Inflammatory macrophage (primary cell): Measurements from ENCODE around the gene STK24.

Experiments used
- DNase-seq, 2 donors: peaks; one replicate each; pipeline ENCODE4 v3.0.0-alpha.2; 2020 to 2022

The STK24 gene

DNA sequence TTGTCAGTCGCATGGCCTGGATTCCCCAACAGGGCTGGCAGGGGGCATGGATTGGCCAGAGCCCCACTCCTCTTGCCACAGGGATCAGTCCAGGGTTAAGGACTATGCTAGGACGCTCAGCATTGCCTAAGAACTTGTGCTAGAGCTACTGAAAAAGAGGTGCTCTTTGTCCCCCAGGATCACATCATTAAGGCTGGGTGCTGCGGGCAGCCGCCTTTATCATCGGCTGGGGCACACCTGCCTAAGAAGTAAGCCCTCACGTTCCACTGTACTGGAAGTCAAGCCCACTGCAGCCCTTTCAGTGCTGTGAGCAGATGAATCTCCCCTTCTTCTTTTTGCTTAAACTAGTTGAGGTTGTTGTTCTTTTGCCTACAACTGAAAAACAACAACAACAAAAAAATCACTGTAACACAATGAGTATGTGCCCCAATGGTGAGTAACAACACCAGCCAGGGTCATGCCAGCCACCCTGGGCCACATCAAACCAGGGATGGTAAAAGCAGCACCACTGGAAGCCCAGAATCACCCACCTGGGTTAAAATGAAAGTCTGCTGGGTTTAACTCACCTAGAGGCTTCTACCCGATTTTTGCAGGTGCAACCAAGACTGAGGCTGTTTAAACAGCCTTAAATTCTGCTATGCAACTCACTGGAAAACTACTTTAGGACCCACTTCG lies 20.6 kb downstream of the STK24 start:
- no peak for DNase-seq

DNA sequence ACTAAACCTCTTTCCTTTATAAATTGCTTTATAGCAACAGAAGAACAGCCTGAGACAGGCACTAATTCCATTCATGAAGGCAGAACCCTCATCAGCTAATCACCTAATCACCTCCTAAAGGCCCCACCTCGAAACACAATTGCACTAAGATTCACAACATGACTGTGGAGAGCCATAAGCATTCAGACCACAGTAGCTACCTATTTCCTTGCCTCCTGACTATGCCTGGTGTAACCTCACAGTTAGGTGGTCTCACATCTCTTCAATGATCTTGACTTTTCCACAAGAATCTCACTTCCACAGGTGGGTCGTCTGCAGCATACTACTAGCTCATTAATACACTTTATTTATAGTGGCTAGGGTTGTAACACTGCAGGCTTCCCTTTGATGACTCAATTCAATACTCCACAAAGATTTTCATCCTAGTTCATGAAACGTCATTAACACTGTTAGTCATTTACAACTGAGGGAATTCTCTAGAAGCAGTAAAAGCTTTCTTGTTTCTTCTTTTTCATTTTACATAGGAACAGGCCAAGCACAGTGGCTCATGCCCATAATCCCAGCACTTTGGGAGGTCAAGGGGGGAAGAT lies 27.1 kb downstream of the STK24 start:
- no peak for DNase-seq

DNA sequence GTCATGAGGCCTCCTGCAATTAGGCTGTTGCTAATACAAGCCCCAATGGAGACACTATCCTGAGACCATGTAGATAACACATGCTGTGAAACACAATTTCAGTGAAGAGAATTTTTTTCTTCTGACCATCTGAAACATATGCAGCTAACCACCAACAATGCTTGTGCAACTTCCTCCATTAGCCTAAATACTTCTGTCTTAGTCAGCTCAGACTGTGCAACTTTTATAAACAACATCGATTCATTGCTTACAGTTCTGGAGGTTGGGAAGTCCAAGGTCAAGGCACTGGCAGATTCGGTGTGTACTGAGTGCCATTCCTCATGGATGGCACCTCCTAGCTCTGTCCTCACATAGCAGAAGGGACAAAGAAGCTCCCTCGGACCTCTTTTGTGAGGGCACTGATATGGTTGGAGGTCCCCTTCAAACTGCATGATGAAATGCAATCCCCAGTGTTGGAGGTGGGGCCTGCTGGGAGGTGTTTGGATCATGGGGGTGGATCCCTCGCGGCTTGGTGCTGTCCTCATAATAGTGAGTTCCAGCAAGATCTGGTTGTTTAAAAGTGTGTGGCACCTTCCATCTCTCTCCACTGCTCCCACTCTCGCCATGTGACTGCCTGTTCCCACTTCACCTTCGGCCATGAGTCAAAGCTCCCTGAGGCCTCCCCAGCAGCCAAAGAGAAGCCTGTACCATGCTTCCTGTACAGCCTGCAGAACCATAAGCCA lies 27.7 kb downstream of the STK24 start:
- peak; percentile 76 to 83 for DNase-seq

DNA sequence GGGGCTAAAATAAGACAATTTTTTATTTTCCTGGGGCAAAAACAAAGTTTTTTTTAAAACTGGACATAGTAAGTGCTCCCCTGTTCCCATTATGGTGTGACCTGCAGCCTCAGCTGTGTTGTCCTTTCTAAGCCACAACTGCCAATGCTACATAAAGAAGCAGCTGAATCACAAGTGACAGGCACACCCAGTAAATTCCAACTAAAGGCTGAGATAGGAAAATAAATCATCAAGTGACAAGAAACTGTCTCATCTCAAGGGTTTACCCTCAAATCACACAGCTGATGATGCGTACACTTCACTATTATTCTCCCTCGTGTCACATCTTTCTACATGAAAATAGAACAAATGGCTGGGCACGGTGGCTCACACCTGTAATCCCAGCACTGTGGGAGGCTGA lies 28.7 kb downstream of the STK24 start:
- DNase-seq: no peak

DNA sequence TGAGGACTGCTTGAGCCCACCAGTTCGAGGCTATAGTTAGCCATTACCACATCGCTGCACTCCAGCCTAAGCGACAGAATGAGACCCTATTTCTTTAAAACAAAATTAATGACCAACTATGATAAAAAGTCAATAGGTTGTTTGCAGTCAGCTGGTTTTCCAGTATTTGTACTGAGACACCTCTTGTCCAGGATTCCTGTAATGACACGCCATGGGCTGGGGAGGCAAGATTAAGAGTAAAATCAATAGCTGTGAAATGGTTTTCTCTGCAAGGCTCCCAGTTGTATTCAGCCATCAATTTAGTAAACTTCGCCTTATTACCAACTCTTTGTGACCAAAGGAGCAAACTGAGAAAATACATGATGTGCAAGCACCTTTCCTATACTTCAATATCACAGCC lies 29.5 kb downstream of the STK24 start:
- DNase-seq: no peak

DNA sequence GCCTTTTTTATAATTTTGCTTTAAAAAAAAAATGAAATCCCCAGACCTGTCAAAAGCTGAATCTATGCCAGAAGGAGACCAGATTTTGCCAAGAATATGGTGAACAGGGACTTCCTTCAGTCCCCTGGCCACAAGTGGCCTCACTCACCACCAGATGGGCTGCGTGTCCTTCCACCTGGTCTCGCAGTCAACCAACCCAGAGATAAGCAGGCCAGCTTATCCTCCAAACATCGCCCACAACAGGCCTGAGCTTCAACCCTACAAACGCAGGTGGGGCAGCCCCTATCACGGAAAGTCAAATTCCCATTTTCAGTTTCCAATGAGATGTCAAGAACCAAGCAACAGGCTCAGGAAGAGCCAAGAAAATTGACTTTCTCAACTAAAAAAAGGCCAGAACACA lies 30.5 kb downstream of the STK24 start:
- no peak for DNase-seq

DNA sequence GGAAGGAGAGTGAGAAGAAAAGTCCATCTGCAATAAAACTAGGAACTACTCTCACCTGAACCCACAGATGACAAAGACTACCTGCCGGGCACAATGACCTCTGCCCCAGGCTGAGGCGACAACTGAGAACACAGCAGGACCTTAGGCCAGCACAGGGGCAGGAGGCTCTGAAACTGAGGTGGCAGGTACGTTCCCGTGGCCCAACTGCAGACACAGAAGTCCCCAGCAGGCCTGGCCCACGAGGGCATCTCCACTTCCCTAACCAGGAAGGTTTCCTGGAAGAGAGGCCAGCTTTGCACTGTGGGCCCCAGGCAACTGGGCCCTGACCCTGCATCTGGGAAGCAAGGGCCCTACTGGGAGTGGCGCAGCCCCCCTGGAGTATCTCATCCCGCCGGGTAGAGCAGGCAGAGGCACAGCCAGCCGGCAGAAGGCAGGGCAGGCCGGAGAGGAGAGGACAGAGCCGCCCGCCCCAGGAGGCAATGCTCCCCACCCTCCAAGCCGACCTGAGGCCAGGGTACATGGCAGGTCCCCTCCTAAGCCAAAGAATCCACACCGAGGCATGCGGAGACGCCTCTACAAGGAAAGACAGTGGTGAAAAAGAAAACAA lies 32.7 kb downstream of the STK24 start:
- no peak for DNase-seq

DNA sequence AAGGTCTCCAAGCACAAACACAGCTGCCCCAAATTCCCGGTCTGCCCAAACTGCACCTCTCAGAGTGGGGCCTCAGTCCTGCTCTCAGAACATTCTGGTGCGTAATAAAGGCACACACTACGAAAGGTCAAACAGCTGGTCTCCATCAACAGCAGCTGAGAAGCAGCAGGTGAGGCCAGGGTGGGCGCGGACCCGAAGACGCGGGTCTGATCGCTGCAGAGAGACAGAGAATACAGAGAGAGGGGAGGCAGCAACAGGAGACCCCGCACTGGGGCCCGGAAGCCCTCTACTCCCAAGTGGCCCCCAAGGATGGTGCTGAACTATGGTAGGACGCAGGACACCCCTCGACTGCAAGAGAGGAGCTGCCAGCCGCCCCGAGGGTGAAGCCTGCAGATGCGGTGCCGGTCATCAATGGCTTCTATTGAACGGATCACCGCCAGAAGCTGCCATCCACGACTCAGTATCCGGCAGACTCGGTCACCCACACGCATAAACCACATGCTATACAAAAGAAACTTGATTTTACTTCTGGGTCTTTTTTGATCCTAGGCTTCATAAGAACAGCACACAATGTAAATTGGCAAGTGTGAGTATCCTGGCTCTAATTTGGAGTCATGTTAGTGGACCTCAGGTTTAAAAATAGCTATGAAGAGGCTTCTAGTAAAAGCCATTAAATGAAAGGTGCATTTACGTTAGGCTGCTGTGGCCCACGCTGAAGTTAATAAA lies 33.4 kb downstream of the STK24 start:
- DNase-seq: no peak

DNA sequence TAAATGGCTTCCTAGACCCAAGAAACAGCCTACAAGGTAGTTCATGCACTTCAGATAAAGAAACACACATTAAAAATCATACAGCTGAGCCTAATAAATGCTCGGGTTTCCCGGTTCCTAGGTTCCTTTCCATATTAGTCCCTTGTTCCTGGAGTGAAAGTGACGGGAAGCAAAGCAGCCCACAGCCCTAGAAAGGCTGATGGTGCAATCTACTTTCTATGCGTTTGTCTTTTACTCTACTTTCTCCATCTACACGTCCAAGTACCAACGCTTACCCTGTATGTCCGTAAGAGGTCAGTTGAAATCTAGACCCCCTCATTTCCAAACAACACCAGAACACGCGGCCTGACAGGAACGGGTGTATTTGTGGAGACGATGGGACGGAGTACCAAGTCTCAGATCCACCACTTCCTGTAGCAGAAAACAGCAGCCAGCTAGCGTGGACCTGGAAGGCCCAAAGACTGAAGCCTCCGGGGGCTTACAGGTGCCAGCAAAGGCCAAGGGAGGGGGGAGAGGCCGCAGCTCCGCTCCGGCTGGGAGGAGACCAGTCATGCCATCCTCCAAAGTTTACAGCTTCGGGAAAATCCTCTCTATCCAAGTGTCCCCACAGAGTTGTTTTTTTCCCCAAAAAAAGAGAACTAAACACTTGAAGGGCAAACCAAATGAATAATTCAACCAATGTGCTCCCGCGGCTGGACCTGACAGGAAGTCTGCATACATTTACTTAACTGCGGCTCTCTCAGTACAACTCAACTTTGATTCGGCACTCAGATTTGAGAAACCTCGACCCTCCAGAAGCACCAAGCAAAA lies 34.1 kb downstream of the STK24 start:
- DNase-seq: peak; percentile 53 to 62

DNA sequence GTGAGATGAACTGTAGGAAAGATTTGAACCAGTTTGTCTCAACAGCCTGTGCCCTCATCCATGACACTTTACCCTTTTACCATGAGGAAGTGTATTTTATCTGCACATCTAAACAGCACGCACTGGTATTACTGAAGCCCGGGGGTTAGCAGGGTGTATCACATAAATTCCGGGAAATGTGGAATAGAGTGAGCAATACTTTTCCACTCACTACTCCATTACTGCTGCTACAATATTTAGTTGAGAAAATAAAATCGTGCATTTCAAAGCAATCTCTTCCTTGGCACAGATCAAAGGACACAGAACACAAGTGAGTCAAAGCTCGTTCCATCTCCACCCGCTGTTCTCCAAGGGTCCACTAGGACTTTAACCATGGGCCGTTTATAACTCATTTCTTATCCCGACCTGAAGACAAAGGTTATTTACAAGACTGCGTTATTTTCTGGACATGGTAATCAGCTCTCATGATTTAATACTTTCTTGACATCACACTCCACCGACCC lies 35.2 kb downstream of the STK24 start:
- DNase-seq: no peak

DNA sequence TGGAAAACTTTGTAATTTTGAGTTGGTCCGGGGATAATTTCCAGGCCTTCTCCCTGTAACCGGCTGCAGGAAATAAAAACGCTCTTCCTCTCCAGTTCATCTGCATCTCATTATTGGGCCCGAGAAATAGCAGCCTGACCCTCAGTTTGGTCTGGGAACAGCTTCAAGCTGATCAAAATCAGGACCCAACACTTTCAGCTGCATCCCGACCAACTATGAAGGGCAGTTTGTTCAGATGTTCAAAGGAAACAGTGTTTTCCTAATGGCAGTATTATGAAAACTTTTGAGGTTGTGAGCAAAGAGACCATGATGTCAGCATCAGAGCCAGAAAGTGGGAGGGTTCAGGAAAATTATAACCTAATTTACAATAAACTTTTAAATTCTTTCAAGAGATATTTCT lies 35.7 kb downstream of the STK24 start:
- no peak for DNase-seq

DNA sequence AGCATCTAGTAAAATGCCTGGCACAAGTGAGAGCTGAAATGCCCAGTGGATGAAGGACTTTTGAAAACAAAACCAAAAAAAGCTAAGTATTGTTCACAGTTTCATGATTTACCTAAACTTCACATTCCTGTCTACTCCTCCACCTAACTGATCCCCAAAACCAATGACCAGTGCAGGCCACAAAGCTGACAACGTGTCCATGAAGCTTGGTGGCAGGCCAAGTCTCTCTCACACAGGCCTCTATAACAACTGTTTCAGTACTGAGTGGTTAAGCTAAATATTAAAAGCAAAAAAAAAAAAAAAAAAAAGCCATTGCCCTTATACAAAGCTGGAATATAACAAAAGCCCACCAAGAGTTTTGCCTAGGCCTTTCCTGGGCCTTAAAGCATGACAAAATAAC lies 36.4 kb downstream of the STK24 start:
- no peak for DNase-seq

DNA sequence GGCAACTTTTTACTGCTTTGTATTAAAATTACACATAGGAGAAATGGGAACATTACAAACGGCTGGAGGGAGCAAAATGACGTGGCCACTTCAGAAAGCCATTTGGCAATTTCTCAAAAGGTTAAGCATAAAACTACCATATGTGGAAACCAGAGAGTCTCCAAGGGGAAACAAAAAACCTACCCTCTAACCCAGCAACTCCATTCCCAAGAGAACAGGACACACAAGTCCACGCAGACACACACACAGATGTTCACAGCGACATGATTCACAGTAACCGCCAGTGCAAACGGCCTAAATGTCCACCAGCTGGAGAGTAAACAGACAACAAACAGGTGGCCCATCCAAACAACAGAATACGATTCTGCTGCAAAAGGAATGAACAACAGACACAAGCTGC lies 37.2 kb downstream of the STK24 start:
- DNase-seq: no peak

DNA sequence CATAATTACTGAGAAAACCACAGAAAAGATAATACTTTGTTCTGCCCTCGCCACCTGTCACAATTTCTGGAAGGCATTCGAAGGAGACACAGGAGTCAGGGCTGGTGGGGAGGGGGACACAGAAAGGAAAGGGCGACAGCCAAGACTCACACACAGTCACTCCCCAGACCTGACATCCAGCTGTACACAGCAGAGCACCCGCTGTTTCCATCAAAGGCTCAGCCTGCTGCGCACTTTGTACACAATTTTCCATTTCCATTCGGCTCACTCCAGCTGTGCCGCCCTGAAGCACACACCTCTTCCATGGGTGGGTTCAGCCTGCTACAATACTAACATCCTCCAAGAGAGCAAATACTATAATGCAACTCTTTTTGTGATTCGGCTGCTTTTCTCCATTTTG lies 38.0 kb downstream of the STK24 start:
- no peak for DNase-seq

DNA sequence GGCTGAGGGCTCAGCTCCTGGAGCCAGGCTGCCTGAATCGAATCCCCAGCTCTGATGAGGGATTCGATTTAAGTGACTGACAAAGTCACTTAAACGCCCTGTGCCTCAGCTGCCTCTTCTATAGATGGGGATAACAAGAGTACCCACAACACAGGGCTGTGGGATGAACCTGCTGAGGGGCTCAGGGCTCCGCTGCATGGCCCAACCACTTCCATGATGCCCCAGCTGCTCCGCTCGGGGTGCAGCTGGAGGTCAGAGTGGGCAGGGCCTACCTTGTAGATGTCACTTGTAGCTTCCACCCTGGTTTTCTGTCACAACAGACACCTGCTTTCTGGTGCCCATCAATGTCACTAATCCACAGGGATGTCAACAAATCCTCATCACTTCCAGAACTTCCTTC lies 39.2 kb downstream of the STK24 start:
- DNase-seq: no peak

DNA sequence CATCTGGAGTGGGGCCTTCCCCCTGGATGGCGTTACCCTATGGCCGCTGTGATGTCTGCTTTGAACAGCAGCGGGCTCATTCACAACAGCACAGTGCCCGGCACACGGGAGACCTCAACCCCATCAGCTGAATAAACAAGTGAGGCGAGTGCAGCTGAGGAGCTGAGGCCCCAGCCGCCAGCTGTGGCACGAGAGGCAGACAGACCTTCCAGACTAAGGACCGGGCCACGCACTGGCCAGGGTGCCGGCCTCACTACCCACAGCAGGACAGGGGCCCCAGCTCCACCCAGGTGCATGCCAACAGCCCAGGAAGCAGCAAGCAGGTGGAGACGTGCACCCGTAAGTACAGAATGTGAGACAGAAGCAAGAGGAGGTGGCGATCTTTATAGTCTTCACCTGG lies 39.6 kb downstream of the STK24 start:
- no peak for DNase-seq

DNA sequence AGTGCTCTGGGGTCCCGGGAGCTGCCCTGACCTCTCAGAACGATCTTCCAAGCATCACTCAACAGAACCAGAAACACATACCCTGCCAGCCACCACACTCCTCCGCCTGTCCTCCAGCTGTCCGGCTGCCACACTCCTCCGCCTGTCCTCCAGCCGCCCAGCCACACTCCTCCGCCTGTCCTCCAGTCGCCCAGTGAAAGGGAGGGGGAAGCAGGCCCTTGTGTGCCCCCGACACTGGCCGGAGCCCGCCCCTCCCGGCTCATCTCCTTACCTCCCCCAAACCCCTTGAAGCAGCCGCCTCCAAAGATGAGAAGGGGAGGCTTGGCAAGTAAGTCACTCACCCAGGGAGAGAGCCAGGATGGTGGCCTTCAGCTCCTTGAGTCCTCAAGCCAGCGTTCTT lies 40.2 kb downstream of the STK24 start:
- DNase-seq: no peak

DNA sequence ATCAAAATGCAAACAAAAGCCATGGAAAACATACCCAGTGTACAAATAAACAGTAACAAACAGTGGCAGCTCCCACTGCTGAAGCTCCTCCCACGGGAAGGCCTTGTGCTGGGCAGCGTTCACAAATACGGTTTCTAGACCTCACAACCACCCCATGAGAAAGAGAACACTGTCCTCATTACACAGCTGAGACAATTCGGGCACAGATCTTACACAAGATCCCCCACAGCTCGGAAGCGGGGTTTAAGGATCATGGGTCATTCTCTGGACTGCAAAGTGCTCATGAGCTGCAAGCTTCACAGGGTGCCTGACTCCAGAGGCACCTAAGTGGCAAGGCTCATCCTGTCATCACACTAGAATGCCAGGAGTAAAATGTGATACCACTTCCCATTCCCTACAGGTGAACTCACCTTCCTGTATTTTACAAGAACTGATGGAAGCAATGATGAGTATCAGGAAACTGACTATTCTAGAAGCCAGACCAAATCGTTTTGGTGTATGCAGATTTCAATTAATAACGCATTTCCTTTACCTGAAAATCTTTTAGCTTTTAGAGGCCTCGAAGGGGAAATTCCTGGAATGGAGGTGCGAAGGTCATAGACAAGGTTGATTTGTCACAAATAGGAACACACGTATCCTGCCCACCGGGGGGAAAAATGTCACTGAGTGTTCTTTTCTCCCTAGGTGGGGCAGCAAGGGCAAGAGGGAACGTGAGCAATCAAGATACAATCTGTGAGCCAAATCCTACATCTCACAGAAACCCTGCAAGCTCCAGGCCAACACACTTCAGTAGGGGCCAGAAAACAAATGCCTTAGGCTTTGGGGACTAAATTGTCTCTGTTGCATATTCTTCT lies 41.2 kb downstream of the STK24 start:
- DNase-seq: peak; percentile 26 to 43

DNA sequence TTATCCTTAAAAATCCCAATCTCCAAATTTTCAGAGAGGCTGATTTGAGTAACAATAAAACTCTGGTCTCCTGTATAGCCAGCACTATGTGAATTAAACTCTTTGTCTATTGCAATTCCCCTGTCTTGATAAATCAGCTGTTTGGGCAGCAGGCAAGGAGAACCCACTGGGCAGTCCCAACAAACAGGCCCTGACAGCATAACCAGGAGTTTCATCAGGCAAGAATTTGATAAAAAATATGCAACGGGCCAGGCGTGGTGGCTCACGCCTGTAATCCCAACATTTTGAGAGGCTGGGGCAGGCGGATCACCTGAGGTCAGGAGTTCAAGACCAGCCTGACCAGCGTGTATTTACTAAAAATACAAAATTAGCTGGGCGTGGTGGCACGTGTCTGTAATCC lies 42.1 kb downstream of the STK24 start:
- DNase-seq: no peak

DNA sequence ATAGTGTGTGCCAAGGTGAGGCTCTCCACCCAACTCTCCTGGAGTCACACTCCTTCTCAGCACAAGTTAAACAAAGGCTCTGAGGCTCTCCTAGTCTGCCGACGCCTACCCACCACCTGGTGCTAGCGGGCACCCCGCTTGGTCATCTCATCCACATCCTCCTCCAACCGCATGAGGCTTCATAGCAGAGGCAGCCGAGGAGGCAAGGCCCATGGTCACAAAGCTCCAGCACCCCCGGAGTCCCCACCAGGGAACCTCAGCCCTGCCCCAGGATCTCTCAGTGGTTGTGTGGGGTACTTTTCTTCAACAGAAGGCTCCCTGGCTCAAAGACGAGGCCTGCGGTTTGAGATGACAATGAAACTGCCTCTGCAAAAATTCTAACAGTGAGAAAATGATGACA lies 43.0 kb downstream of the STK24 start:
- DNase-seq: no peak

DNA sequence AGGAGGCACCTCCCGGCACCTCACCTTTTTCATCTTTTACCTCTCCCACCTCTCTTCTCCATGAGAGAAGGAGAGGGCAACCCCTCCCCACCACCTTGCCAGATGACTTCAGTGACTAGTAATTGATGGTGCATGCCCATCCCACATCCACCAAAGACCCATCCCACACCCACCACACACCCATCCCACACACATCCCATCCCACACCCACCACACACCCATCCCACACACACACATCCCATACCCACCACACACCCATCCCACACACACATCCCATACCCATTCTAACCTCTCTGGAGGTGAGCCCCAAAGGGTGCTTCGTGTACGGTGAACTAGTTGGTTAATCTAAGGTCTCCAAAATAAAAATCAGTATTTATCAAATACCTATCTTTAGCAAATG lies 44.7 kb downstream of the STK24 start:
- no peak for DNase-seq
